Neural crest cell (in vitro differentiated cells): ENCODE results near the gene DZIP3. TPM values are rescaled to one million over a fixed set of nuclear protein-coding genes. Genes with fewer than 3 reads are reported as not detected.

Source experiments
- DNase-seq: peaks from one replicate; pipeline ENCODE4 v3.0.0; 2021; ENCODE audit warnings: low read depth, mixed read lengths, low spot score
- H3K27ac Mint-ChIP-seq: one replicate; pipeline ENCODE4 v1.8.0; 2021; ENCODE audit warnings: mild to moderate bottlenecking, mixed read lengths; ENCODE audit not compliant: unreplicated experiment
- H3K27me3 Mint-ChIP-seq: 2 replicates; pipeline ENCODE4 v1.8.0; 2021; ENCODE audit warnings: low read depth, mild to moderate bottlenecking, mixed read lengths
- H3K36me3 Mint-ChIP-seq: 2 replicates; pipeline ENCODE4 v1.8.0; 2021; ENCODE audit warnings: low read depth, mild to moderate bottlenecking, mixed read lengths
- H3K4me1 Mint-ChIP-seq: 2 replicates; pipeline ENCODE4 v1.8.0; 2021; ENCODE audit warnings: mixed read lengths
- H3K4me3 Mint-ChIP-seq: one replicate; pipeline ENCODE4 v1.8.0; 2021; ENCODE audit warnings: mild to moderate bottlenecking, mixed read lengths
- H3K9me3 Mint-ChIP-seq: 2 replicates; pipeline ENCODE4 v1.8.0; 2021; ENCODE audit warnings: mixed read lengths
- total RNA-seq: library from RNA; stranded (reverse); gene quantifications from 2 replicates; pipeline ENCODE4 v1.2.1, GENCODE V29; 2021
- TF ChIP-seq, protein P1 (sequence below): fragments of 200-600 bp; sonication (generic); conservative IDR thresholded peaks from 2 replicates; pipeline ENCODE4 v1.5.0; 2021; ENCODE audit warnings: antibody characterized with exemption, mild to moderate bottlenecking

Gene DZIP3
- total RNA-seq, 1 donor from 2014 or later: 24.2 TPM

DNA sequence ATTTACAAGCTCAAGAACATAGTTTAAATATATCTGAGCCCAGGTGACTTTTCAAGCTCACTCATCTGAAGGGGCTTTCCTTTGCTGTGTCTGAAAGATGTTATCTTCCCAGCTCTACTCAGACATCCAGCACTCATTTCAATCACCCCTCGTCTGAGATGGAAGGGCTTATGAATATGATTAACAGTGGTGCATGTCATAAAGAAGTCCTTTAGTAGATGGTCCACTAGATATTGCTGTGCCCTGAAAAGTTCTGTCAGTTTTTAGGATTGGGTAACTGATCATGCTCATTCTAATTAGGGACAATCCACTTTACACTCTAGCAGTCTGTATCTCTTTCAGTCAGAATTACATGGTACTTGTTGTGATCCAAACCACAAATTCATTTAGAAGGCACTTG lies 139.4 kb downstream of the DZIP3 start:
- H3K27me3 Mint-ChIP-seq: no peaks in the 10 kb centered on the region
- H3K4me3 Mint-ChIP-seq: no peak overlapping the region
- no peaks in the 10 kb centered on the region for H3K4me1 Mint-ChIP-seq
- H3K9me3 Mint-ChIP-seq: no peaks in the 10 kb centered on the region
- no peaks in the 10 kb centered on the region for H3K36me3 Mint-ChIP-seq
- no peak overlapping the region for H3K27ac Mint-ChIP-seq
- TF ChIP-seq, protein P1, sequence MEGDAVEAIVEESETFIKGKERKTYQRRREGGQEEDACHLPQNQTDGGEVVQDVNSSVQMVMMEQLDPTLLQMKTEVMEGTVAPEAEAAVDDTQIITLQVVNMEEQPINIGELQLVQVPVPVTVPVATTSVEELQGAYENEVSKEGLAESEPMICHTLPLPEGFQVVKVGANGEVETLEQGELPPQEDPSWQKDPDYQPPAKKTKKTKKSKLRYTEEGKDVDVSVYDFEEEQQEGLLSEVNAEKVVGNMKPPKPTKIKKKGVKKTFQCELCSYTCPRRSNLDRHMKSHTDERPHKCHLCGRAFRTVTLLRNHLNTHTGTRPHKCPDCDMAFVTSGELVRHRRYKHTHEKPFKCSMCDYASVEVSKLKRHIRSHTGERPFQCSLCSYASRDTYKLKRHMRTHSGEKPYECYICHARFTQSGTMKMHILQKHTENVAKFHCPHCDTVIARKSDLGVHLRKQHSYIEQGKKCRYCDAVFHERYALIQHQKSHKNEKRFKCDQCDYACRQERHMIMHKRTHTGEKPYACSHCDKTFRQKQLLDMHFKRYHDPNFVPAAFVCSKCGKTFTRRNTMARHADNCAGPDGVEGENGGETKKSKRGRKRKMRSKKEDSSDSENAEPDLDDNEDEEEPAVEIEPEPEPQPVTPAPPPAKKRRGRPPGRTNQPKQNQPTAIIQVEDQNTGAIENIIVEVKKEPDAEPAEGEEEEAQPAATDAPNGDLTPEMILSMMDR: no peak
- no peak for DNase-seq

DNA sequence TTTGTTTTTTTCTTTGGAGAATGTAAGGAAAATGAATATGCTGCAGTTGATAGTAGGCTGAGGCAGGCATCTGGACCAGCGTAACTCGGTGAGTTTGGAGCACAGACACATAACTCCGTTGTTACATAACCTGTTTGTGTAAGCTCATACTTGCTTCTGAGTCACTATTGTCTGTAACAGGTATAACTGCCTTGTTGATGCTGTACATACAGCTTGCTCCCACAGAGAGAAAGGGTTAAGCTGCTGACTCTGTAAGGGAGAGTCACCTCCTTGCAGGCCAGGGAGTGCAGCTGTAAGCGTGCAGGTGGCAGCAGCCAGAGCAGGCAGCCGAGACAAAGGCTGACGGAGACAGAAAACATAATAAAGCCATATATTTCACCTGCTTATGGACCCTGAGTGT lies 147.3 kb downstream of the DZIP3 start:
- no peak for DNase-seq
- Mint-ChIP-seq H3K27me3 (no peaks in the 10 kb centered on the region), H3K36me3 (no peaks in the 10 kb centered on the region), H3K27ac (no peak overlapping the region), H3K4me3 (no peak overlapping the region), H3K9me3 (peaks cover 2% of the 10 kb centered on the region), H3K4me1 (no peaks in the 10 kb centered on the region)
- TF ChIP-seq, protein P1: no peak

DNA sequence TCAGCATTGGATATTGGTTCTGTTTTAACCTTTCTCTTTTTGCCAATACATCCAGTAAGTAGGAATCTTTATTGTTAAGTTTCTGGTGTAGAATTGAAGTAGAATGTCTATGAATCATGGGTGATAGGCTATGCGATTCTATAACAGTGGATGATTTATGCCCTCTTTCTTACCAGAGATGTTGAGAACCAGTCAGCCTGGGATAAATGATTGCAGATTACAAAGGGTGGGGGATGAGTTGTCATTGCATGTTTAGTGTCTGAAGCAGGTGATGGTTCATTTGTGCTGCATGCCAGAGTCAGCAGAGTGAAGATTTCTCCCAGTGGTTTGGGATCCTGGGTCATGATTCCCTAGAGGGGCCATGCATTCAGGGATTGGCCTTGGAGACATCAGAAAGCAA lies 153.4 kb downstream of the DZIP3 start:
- TF ChIP-seq, protein P1: no peak
- no peaks in the 10 kb centered on the region for H3K27me3 Mint-ChIP-seq

More for the DNA sequence above, 153.4 kb downstream of the DZIP3 start:
- Mint-ChIP-seq H3K4me1 (no peaks in the 10 kb centered on the region), H3K4me3 (no peak overlapping the region), H3K27ac (no peak overlapping the region), H3K9me3 (peaks cover 10% of the 10 kb centered on the region), H3K36me3 (no peaks in the 10 kb centered on the region)
- no peak for DNase-seq

Other genes with a start within 250 kb of the DZIP3 start
- 0.16 and 0.20 TPM in 2 replicates for gene MYH15, start 79.1 kb upstream of the DZIP3 start, total RNA-seq
- gene CIP2A, start 284 bp upstream of the DZIP3 start, total RNA-seq: 50.5 and 51.1 TPM in 2 replicates
- not detected in 2 replicates for gene RETNLB, start 167.7 kb downstream of the DZIP3 start, total RNA-seq
- not detected in 2 replicates for gene TRAT1, start 233.1 kb downstream of the DZIP3 start, total RNA-seq